CMK (cell line): ENCODE results near the gene SAMD4A.
A peak's percentile ranks its signal among the peaks of the same experiment; 100 is the strongest.

ENCODE experiments used
- DNase-seq: peaks from one replicate; pipeline ENCODE4 v3.0.0-alpha.2; 2010; ENCODE audit warnings: low read depth

Gene SAMD4A

GRCh38 chr14:54763761-54764160, 196.8 kb downstream of the SAMD4A start:
- DNase-seq, result no peak

GRCh38 chr14:54766276-54767138, 199.6 kb downstream of the SAMD4A start:
- no peak for DNase-seq

GRCh38 chr14:54767139-54767431, 200.2 kb downstream of the SAMD4A start:
- no peak for DNase-seq

- DNase-seq, result no peak
Measured at GRCh38 chr14:54767450-54767849, 200.5 kb downstream of the SAMD4A start.

GRCh38 chr14:54768501-54769129, 201.7 kb downstream of the SAMD4A start:
- DNase-seq, result no peak

- no peak for DNase-seq
Measured at GRCh38 chr14:54769951-54770863, 203.3 kb downstream of the SAMD4A start.

- no peak for DNase-seq
Measured at GRCh38 chr14:54771411-54772027, 204.6 kb downstream of the SAMD4A start.

- no peak for DNase-seq
Measured at GRCh38 chr14:54772451-54772881, 205.5 kb downstream of the SAMD4A start.

GRCh38 chr14:54773171-54774006, 206.5 kb downstream of the SAMD4A start:
- DNase-seq, result peak; percentile 60

- DNase-seq, result no peak
Measured at GRCh38 chr14:54774824-54775223, 207.9 kb downstream of the SAMD4A start.

GRCh38 chr14:54775486-54776140, 208.7 kb downstream of the SAMD4A start:
- DNase-seq, result no peak

- DNase-seq, result no peak
Measured at GRCh38 chr14:54776361-54777001, 209.6 kb downstream of the SAMD4A start.

- DNase-seq, result no peak
Measured at GRCh38 chr14:54777395-54777794, 210.5 kb downstream of the SAMD4A start.

GRCh38 chr14:54778618-54779345, 211.9 kb downstream of the SAMD4A start:
- DNase-seq, result no peak

GRCh38 chr14:54781080-54781479, 214.2 kb downstream of the SAMD4A start:
- no peak for DNase-seq

GRCh38 chr14:54781961-54782750, 215.2 kb downstream of the SAMD4A start:
- no peak for DNase-seq

GRCh38 chr14:54782751-54783659, 216.1 kb downstream of the SAMD4A start:
- no peak for DNase-seq

GRCh38 chr14:54783660-54784015, 216.7 kb downstream of the SAMD4A start:
- no peak for DNase-seq
